ENCODE results near the gene AMH.
"Not testable (repeated sequence)": the region's sequence is repeated elsewhere in the genome, so short reads cannot be mapped to it uniquely, and the experiment has no call there.

AMH gene

DNA sequence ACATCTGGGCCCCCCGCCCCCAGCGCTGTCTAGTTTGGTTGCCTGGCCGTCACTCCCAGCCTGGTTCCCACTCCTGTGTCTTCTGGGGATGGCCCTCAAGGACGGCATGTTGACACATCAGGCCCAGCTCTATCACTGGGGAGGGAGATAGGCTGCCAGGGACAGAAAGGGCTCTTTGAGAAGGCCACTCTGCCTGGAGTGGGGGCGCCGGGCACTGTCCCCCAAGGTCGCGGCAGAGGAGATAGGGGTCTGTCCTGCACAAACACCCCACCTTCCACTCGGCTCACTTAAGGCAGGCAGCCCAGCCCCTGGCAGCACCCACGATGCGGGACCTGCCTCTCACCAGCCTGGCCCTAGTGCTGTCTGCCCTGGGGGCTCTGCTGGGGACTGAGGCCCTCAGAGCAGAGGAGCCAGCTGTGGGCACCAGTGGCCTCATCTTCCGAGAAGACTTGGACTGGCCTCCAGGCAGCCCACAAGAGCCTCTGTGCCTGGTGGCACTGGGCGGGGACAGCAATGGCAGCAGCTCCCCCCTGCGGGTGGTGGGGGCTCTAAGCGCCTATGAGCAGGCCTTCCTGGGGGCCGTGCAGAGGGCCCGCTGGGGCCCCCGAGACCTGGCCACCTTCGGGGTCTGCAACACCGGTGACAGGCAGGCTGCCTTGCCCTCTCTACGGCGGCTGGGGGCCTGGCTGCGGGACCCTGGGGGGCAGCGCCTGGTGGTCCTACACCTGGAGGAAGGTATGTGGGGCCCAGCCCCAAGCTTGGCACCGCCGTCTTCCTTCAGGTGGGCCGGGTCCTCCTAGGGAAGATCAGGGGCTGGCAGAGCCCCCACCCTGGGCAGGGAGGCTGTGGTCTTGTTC, at the start of gene AMH:
TSS of gene AMH (plus strand) at position 314 of the 857 bp plus-strand sequence. CDS start at position 324, 10 bp downstream.
- in situ Hi-C loops (cut with MboI; ENCODE audit: low sequenced_read_pairs, unreplicated experiment), result no loop called here
- TF ChIP-seq, protein P1, sequence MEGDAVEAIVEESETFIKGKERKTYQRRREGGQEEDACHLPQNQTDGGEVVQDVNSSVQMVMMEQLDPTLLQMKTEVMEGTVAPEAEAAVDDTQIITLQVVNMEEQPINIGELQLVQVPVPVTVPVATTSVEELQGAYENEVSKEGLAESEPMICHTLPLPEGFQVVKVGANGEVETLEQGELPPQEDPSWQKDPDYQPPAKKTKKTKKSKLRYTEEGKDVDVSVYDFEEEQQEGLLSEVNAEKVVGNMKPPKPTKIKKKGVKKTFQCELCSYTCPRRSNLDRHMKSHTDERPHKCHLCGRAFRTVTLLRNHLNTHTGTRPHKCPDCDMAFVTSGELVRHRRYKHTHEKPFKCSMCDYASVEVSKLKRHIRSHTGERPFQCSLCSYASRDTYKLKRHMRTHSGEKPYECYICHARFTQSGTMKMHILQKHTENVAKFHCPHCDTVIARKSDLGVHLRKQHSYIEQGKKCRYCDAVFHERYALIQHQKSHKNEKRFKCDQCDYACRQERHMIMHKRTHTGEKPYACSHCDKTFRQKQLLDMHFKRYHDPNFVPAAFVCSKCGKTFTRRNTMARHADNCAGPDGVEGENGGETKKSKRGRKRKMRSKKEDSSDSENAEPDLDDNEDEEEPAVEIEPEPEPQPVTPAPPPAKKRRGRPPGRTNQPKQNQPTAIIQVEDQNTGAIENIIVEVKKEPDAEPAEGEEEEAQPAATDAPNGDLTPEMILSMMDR (IDR thresholded peaks at IDR 0.05; ENCODE audit: borderline replicate concordance, control extremely low read depth, extremely low read depth, insufficient read depth, missing control alignments), result no peak
- no peak for DNase-seq (ENCODE audit: low spot score)

DNA sequence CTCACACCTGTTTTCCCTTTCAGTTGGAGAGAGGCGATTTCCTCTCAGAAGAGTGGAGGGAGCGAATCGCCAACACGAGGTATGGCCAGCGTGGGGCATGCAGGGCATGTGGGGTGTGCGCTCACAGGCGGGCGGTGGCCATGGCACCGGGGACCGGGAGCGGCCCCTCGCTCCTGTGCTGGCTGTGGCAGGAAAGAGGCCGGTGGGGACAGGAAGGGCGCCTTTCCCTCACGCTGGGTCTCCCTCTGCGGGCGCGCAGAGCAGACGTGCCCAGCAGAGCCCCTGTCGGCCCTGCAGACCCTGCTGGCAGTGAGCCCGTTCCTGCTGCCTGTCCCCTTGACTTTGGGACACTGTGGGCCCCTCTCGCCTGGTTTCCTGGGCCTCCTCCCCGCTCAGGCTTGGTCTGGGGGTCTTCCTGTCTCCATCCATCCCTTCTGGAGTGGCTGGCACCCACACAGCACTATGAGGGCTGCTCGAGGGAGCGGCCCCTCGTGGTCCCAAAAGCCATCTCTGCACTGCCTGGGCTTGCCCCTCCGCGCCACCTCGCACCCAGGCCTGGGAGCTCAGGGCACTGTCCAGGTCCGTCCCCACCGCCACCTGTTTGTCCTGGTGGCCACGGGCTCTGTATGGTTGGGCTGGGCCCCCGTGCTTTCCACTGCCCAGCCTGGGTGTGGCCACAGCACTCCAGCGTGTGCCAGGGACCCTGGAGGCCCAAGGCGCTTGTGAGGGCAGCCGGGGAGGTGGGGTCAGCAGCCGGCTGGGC, 49.1 kb upstream of the AMH start:
- TF ChIP-seq, protein P1 (IDR thresholded peaks at IDR 0.05; ENCODE audit: borderline replicate concordance, control extremely low read depth, extremely low read depth, insufficient read depth, missing control alignments), result no peak
- no peak for DNase-seq (ENCODE audit: low spot score)
- in situ Hi-C loops (cut with MboI; ENCODE audit: low sequenced_read_pairs, unreplicated experiment), result no loop called here

DNA sequence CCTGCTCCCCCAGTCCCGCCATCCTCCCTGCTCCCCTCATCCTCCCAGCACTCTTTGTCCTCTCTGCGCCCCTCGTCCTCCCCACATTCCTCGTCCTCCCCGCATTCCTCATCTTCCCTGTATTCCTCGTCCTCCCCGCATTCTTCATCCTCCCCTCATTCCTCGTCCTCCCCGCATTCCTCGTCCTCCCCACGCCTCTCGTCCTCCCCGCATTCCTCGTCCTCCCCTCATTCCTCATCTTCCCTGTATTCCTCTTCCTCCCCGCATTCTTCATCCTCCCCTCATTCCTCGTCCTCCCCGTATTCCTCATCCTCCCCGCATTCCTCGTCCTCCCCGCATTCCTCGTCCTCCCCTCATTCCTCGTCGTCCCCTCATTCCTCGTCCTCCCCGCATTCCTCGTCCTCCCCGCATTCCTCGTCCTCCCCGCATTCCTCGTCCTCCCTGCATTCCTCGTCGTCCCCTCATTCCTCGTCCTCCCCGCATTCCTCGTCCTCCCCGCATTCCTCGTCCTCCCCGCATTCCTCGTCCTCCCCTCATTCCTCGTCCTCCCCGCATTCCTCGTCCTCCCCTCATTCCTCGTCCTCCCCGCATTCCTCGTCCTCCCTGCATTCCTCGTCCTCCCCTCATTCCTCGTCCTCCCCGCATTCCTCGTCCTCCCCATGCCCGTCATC, 48.4 kb upstream of the AMH start:
- in situ Hi-C loops (cut with MboI; ENCODE audit: low sequenced_read_pairs, unreplicated experiment); DNase-seq (ENCODE audit: low spot score): not testable (repeated sequence)

DNA sequence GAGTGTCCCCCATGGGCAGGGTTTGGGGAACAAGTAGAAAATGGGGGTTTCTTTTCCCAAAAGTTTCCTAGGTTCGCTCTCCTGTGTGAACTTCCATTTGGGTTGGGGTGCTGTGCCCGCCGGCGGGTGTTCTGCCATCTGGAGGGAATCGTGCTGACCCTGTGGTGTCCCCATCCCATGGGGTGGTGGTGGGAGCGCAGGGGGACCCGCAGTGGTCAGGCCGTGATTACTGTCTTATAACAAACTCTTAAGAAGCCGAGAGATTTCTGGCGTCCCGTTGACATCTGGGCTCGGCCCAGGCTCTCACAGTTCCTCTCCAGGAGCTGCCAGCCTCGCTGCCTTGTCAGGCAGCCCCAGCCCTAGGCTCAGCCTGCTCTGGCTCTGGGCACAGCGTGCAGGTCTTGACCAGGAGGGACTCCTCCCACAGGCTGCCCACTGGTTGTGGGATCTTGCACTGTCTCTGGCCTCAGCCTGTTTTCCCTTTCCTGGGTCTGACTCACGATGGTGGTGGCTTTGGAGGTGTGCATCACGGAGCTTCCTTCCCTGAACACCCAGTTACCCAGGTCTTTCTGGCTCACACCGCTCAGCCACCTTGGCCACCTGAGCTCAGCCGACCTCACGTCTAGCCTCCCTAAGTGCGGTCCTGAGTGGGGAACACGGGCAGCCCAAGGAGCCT, 47.5 kb upstream of the AMH start:
- in situ Hi-C loops (cut with MboI; ENCODE audit: low sequenced_read_pairs, unreplicated experiment), result no loop called here
- DNase-seq (ENCODE audit: low spot score), result no peak
- TF ChIP-seq, protein P1 (IDR thresholded peaks at IDR 0.05; ENCODE audit: borderline replicate concordance, control extremely low read depth, extremely low read depth, insufficient read depth, missing control alignments), result no peak

DNA sequence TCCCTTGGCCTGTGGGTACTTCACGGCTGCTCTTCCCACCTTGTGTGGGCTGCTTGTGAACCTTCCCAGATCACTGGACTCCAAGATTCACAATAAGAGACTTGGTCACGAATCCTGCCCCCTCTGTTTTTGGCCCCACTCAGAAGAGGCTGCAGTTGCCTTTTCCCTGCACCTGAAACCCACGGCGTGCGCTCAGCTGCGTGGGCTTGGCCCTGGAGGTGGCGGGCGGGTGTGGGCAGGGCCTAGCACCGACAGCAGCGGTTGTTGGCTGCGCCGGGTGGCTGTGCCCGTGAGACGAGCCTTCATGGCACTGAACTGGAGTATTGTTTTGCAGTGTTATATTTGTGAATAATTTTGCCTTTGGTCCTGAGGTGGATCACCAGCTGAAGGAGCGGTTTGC, 46.8 kb upstream of the AMH start:
- DNase-seq (ENCODE audit: low spot score), result no peak
- in situ Hi-C loops (cut with MboI; ENCODE audit: low sequenced_read_pairs, unreplicated experiment), result no loop called here
- TF ChIP-seq, protein P1 (IDR thresholded peaks at IDR 0.05; ENCODE audit: borderline replicate concordance, control extremely low read depth, extremely low read depth, insufficient read depth, missing control alignments), result no peak

DNA sequence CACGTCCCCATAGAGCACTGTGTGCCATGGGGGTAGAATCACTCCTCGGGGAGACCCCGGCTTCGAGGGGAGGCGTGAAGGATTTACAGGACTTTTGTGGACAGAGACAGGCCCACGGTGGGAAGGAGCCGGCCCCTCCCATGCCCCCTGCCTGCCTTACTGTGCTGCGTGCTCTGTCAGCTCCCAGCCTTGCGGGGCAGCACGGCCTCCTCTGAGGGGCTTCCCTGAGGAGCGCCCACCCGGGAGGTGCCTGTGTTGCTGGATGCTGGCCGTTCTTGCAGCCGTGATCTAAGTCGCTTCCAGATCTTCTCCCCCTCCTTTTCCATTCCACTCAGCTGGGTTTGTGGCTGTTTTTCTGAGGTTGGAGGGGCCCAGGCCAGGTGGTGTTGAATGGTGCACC, 42.1 kb upstream of the AMH start:
- in situ Hi-C loops (cut with MboI; ENCODE audit: low sequenced_read_pairs, unreplicated experiment), result no loop called here
- no peak for DNase-seq (ENCODE audit: low spot score)
- TF ChIP-seq, protein P1 (IDR thresholded peaks at IDR 0.05; ENCODE audit: borderline replicate concordance, control extremely low read depth, extremely low read depth, insufficient read depth, missing control alignments), result no peak
